ENCODE results near the gene IL10RB. TPM values are rescaled to one million over a fixed set of nuclear protein-coding genes. Genes with fewer than 3 reads are reported as not detected.

IL10RB gene
- total and polyA plus RNA-seq, 4 donors = 26.7 to 89.1 (median 42.9) TPM

DNA sequence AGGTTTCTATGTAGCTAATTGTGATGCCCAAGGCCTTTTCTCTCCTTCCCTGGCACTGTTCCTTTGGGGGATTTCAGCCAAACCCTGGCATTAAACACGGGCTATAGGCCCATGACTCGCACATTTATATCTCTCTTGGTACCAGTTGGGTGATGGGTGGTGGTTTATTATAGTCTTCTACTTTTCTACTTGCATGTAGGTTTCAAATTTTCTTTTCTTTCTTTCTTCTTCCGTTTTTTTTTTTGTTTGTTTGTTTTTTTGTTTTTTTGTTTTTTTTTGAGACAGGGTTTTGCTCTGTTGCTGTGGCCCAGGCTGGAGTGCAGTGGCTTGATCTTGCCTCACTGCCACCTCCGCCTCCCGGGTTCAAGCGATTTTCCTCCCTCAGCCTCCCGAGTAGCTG is 1.1 kb downstream of the IL10RB start:
- Histone ChIP-seq H3K27me3 (ENCODE audit: control insufficient read depth in 3 of 3, insufficient read depth in 3 of 3, low read length in 2 of 3) (no peaks in the 10 kb centered on the region), H3K4me3 (peak overlapping the region; percentile 81), H3K4me1 (ENCODE audit: control insufficient read depth in 5 of 5, insufficient read depth in 5 of 5, low read length in 5 of 5) (peaks cover 0 to 13% (median 5%) of the 10 kb centered on the region in 5 donors), H3K36me3 (ENCODE audit: control insufficient read depth in 4 of 4, insufficient read depth in 4 of 4, low read length in 4 of 4) (peaks cover 3 to 23% (median 9%) of the 10 kb centered on the region in 4 donors), H3K27ac (ENCODE audit: low read depth in 1 of 2, low read length in 1 of 2) (peak overlapping the region in 1 of 2 donors; percentile 97), H3K9ac (ENCODE audit: insufficient read depth in 1 of 2, low read length in 2 of 2) (peak overlapping the region in 1 of 2 donors; percentile 72), H3K9me3 (ENCODE audit: control insufficient read depth in 4 of 4, insufficient read depth in 3 of 4, low read length in 3 of 4) (no peaks in the 10 kb centered on the region)
- whole genome bisulfite sequencing, 2 donors = 78 to 79% methylated on average over 7 of the region's 7 CpGs
- ATAC-seq (ENCODE audit: insufficient read depth, low FRiP score) (no peak), DNase-seq (no peak)
- no peak for TF ChIP-seq CTCF (IDR thresholded peaks at IDR 0.05; ENCODE audit: control extremely low read depth, extremely low read depth)

- Histone ChIP-seq H3K9me3 (ENCODE audit: control insufficient read depth in 4 of 4, insufficient read depth in 3 of 4, low read length in 3 of 4) (no peaks in the 10 kb centered on the region), H3K4me1 (ENCODE audit: control insufficient read depth in 5 of 5, insufficient read depth in 5 of 5, low read length in 5 of 5) (peaks cover 0 to 13% (median 5%) of the 10 kb centered on the region in 5 donors), H3K4me3 (no peak overlapping the region), H3K27ac (ENCODE audit: low read depth in 1 of 2, low read length in 1 of 2) (peak overlapping the region in 1 of 2 donors; percentile 44), H3K36me3 (ENCODE audit: control insufficient read depth in 4 of 4, insufficient read depth in 4 of 4, low read length in 4 of 4) (peaks cover 3 to 16% (median 9%) of the 10 kb centered on the region in 4 donors), H3K27me3 (ENCODE audit: control insufficient read depth in 3 of 3, insufficient read depth in 3 of 3, low read length in 2 of 3) (no peaks in the 10 kb centered on the region), H3K9ac (ENCODE audit: insufficient read depth in 1 of 2, low read length in 2 of 2) (no peak overlapping the region)
- ATAC-seq (ENCODE audit: insufficient read depth, low FRiP score) (no peak), DNase-seq (no peak)
- no peak for TF ChIP-seq CTCF (IDR thresholded peaks at IDR 0.05; ENCODE audit: control extremely low read depth, extremely low read depth)
- WGBS, 2 donors = 81 to 82% methylated on average over 7 of the region's 7 CpGs
These were observed 2.2 kb downstream of the IL10RB start for GRCh38 chr21:33268393-33268736.

GRCh38 chr21:33268737-33269441 is 2.7 kb downstream of the IL10RB start:
- no peaks in the 10 kb centered on the region for H3K27me3 ChIP-seq (ENCODE audit: control insufficient read depth in 3 of 3, insufficient read depth in 3 of 3, low read length in 2 of 3)
- 70 to 78% methylated on average over 12 of the region's 12 CpGs for WGBS, 2 donors
- H3K9me3 ChIP-seq (ENCODE audit: control insufficient read depth in 4 of 4, insufficient read depth in 3 of 4, low read length in 3 of 4) = no peaks in the 10 kb centered on the region
- peaks cover 0 to 19% (median 8%) of the 10 kb centered on the region in 4 donors for H3K36me3 ChIP-seq (ENCODE audit: control insufficient read depth in 4 of 4, insufficient read depth in 4 of 4, low read length in 4 of 4)
- no peak overlapping the region for H3K9ac ChIP-seq (ENCODE audit: insufficient read depth in 1 of 2, low read length in 2 of 2)
- no peak overlapping the region for H3K4me3 ChIP-seq
- DNase-seq (peak; percentile 13 to 48 (median 32)), ATAC-seq (ENCODE audit: insufficient read depth, low FRiP score) (peak; percentile 20)
- H3K4me1 ChIP-seq (ENCODE audit: control insufficient read depth in 5 of 5, insufficient read depth in 5 of 5, low read length in 5 of 5) = peaks cover 0 to 13% (median 5%) of the 10 kb centered on the region in 5 donors
- peak overlapping the region in 1 of 2 donors; percentile 52 for H3K27ac ChIP-seq (ENCODE audit: low read depth in 1 of 2, low read length in 1 of 2)
- no peak for TF ChIP-seq CTCF (IDR thresholded peaks at IDR 0.05; ENCODE audit: control extremely low read depth, extremely low read depth)
